Ovary (tissue), 3 donors: ENCODE data around the gene CCDC14.
A peak's percentile ranks its signal among the peaks of the same experiment; 100 is the strongest.
"Not testable (repeated sequence)": the region's sequence is repeated elsewhere in the genome, so short reads cannot be mapped to it uniquely, and the experiment has no call there.

Source experiments
- EP300 ChIP-seq: sonication (generic); formaldehyde crosslinking; IDR thresholded peaks from one replicate; pipeline ENCODE4 v1.6.1; 2017; ENCODE audit warnings: antibody characterized with exemption
- POLR2A ChIP-seq: fragments of 450-650 bp; IDR thresholded peaks from one replicate; pipeline ENCODE4 v1.6.1; 2017; ENCODE audit warnings: antibody characterized with exemption, mild to moderate bottlenecking, moderate library complexity
- TF ChIP-seq, protein P1 (sequence below), 3 donors: fragments of 450-650 bp in 2 of 3; fragments of 200-600 bp in 1 of 3; IDR thresholded peaks; one replicate each; pipeline versions ENCODE4 v1.5.1 to v1.8.0; 2016 to 2022; ENCODE audit warnings: antibody characterized with exemption in 3 of 3, mild to moderate bottlenecking in 1 of 3
- donor health status: DM: no; HTN: no; CAD: no.

DNA sequence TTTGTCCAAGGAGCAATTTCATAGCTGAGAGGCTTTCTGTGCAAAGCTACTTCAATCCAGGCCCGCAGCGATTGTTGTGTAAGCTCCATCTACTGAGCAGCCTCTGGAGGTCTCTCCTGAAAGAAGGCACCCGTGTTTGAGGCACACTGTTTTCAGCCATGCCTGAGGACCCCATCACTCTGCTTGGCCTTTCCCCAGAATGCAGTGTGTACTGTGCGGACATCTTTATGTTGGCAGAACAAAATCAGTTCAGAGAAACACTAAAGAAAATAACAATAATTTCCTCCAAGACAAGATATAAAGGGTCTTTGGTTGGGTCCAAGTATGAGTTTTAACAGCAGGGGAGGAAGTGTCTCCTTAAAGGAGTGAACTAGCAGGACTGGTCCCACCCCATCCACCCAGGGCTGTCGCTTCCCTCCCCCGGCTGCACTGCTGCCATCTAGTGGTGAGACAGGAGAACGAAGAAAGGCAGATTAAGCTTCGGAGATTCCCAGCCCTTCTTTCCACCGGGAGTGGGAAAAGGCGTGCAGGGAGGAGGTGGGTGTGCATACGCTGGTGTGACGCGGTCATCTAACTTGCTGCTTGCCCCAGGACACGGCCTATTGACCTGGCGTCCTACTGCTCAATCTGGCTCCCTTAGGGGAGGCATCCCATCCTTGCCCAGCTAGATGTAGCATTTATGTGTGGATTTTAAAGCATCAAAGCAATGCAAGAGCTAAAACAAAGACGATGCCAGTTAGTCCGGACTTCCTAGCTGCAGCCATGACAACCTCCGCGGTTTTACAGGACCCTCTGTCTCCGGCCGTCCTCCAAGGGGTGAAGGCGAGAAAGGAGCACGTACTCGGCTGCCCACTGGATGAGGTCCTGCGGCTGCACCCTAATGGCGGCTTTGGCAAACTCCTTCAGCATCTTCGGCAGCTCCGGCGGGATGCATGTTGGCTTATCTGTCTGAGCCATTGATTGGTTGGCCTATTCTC, 18.8 kb upstream of the CCDC14 start:
- not testable (repeated sequence) for TF ChIP-seq EP300, POLR2A
- TF ChIP-seq, protein P1, sequence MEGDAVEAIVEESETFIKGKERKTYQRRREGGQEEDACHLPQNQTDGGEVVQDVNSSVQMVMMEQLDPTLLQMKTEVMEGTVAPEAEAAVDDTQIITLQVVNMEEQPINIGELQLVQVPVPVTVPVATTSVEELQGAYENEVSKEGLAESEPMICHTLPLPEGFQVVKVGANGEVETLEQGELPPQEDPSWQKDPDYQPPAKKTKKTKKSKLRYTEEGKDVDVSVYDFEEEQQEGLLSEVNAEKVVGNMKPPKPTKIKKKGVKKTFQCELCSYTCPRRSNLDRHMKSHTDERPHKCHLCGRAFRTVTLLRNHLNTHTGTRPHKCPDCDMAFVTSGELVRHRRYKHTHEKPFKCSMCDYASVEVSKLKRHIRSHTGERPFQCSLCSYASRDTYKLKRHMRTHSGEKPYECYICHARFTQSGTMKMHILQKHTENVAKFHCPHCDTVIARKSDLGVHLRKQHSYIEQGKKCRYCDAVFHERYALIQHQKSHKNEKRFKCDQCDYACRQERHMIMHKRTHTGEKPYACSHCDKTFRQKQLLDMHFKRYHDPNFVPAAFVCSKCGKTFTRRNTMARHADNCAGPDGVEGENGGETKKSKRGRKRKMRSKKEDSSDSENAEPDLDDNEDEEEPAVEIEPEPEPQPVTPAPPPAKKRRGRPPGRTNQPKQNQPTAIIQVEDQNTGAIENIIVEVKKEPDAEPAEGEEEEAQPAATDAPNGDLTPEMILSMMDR (IDR thresholded peaks at IDR 0.05), result peak in 2 of 3 donors; percentile 33 to 59
